ENCODE results near the gene PINLYP.
A peak's percentile ranks its signal among the peaks of the same experiment; 100 is the strongest.
"Not testable (repeated sequence)": the region's sequence is repeated elsewhere in the genome, so short reads cannot be mapped to it uniquely, and the experiment has no call there.

Gene PINLYP
- total RNA-seq, result 0.28 to 0.97 reads per million in 2 donors

- peak; percentile 94 for DNase-seq
Observed at GRCh38 chr19:43575156-43575950, at the start of gene PINLYP, which contains the start of gene XRCC1. TSS of gene PINLYP (plus strand) at chr19:43575801. CDS start at chr19:43577192, 1,391 bp downstream. TSS of gene XRCC1 (minus strand) at chr19:43575527. CDS start at chr19:43575458, 69 bp downstream.

- DNase-seq, result no peak
Observed at GRCh38 chr19:43525836-43526771, 49.5 kb upstream of the PINLYP start.

- peak; percentile 67 for DNase-seq
Observed at GRCh38 chr19:43526884-43527859, 48.4 kb upstream of the PINLYP start, which contains the start of gene ETHE1. TSS of gene ETHE1 (minus strand) at chr19:43527201. CDS start at chr19:43527177, 24 bp downstream.

GRCh38 chr19:43527860-43528622 is 47.6 kb upstream of the PINLYP start:
- DNase-seq, result no peak

- DNase-seq, result no peak
Observed at GRCh38 chr19:43532571-43532961, 43.0 kb upstream of the PINLYP start.

GRCh38 chr19:43532962-43533545 is 42.5 kb upstream of the PINLYP start, which contains the start of gene ZNF575:
TSS of gene ZNF575 (plus strand) at chr19:43533188. CDS start at chr19:43534423, 1,235 bp downstream.
- DNase-seq, result peak; percentile 63

GRCh38 chr19:43533546-43534304 is 41.9 kb upstream of the PINLYP start:
- DNase-seq, result peak; percentile 85

GRCh38 chr19:43534305-43534815 is 41.2 kb upstream of the PINLYP start:
- no peak for DNase-seq

GRCh38 chr19:43534816-43535761 is 40.5 kb upstream of the PINLYP start:
- no peak for DNase-seq

- no peak for DNase-seq
Observed at GRCh38 chr19:43538922-43539321, 36.7 kb upstream of the PINLYP start.

GRCh38 chr19:43540381-43540780 is 35.2 kb upstream of the PINLYP start:
- no peak for DNase-seq

GRCh38 chr19:43541920-43542650 is 33.5 kb upstream of the PINLYP start:
- no peak for DNase-seq

- DNase-seq, result no peak
Observed at GRCh38 chr19:43544077-43544476, 31.5 kb upstream of the PINLYP start.

- no peak for DNase-seq
Observed at GRCh38 chr19:43545276-43545675, 30.3 kb upstream of the PINLYP start.

GRCh38 chr19:43545981-43546380 is 29.6 kb upstream of the PINLYP start:
- no peak for DNase-seq

- DNase-seq, result no peak
Observed at GRCh38 chr19:43546581-43546980, 29.0 kb upstream of the PINLYP start.

GRCh38 chr19:43547926-43548325 is 27.7 kb upstream of the PINLYP start:
- not testable (repeated sequence) for DNase-seq

GRCh38 chr19:43548706-43549105 is 26.9 kb upstream of the PINLYP start:
- no peak for DNase-seq

Data from T-helper 9 cell (primary cell).